Activated naive CD8-positive, alpha-beta T cell (primary cell): Measurements from ENCODE around the gene ARSK.
"Not testable (repeated sequence)": the region's sequence is repeated elsewhere in the genome, so short reads cannot be mapped to it uniquely, and the experiment has no call there.

Experiments used
- H3K27ac Mint-ChIP-seq: one replicate; pipeline ENCODE4 v1.8.0; 2021; ENCODE audit warnings: mixed read lengths
- H3K27me3 Mint-ChIP-seq: one replicate; pipeline ENCODE4 v1.8.0; 2021; ENCODE audit warnings: mixed read lengths
- H3K36me3 Mint-ChIP-seq: one replicate; pipeline ENCODE4 v1.8.0; 2021; ENCODE audit warnings: mixed read lengths
- H3K4me1 Mint-ChIP-seq: one replicate; pipeline ENCODE4 v1.8.0; 2021; ENCODE audit warnings: low read depth, mixed read lengths
- H3K4me3 Mint-ChIP-seq: one replicate; pipeline ENCODE4 v1.8.0; 2021; ENCODE audit warnings: mild to moderate bottlenecking, mixed read lengths
- H3K9me3 Mint-ChIP-seq: one replicate; pipeline ENCODE4 v1.8.0; 2021; ENCODE audit warnings: low read depth, mixed read lengths

ARSK gene

DNA sequence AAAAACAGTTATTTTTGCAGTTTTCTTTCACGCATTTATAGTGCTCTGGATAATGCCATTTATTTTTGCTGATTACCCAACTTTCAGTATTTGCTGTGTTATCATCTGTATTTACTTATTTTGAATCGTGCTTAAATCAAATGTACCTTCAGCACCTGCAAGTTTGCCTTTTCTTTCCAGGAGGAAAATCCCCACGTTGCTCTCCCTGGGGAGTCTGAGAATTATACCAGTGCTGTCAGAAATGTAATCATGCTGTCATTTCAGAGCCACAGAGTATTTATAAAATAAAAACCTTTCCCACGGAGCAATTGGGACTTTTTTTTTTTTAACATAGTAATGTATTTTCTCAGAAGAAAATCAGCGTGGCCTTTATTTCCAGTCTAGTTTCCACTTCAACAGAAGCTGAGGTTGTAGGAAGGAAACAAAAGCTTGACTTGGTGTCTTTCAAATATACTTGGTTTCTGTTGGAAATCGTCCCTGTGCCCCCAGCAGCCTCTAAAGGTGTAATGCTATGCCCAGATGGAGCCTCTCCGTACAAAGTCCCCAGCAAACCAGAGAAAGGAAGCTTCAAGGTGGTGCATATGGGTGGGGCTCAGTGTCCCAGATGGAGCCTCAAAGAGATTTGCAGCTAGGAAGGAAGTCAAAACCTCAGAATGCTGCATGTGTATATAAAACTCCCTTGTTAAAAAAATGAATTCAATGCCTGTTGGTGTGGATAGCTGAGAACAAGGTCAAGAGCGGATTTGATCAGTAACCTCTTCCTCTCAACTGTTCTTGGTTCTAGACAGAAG lies 67.1 kb downstream of the ARSK start:
- no peaks in the 10 kb centered on the region for H3K27me3 Mint-ChIP-seq
- no peaks in the 10 kb centered on the region for H3K36me3 Mint-ChIP-seq
- peak overlapping the region; percentile 92 for H3K27ac Mint-ChIP-seq
- peak overlapping the region; percentile 84 for H3K4me3 Mint-ChIP-seq
- no peaks in the 10 kb centered on the region for H3K9me3 Mint-ChIP-seq
- peaks cover 41% of the 10 kb centered on the region for H3K4me1 Mint-ChIP-seq

DNA sequence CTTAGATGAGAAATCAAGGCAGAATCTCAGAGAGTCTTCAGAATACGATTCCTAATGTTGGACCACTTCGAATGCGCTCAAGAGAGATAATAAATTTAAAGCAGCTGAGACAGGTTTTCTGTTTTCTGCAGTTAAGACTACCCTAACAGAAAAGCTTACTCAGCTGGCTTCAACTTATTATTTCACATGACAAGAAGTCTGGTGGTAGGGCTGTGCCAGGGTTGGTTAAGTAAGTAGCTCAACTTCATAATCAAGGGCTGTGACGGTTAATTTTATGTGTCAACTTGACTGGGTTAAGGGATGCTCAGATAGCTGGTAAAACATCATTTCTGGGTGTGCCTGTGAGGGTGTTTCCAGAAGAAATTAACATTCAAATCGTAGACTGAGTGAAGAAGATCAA lies 68.8 kb downstream of the ARSK start:
- no peaks in the 10 kb centered on the region for H3K9me3 Mint-ChIP-seq
- H3K27me3 Mint-ChIP-seq, result no peaks in the 10 kb centered on the region
- H3K4me3 Mint-ChIP-seq, result no peak overlapping the region
- H3K4me1 Mint-ChIP-seq, result peaks cover 35% of the 10 kb centered on the region
- H3K36me3 Mint-ChIP-seq, result no peaks in the 10 kb centered on the region
- no peak overlapping the region for H3K27ac Mint-ChIP-seq

DNA sequence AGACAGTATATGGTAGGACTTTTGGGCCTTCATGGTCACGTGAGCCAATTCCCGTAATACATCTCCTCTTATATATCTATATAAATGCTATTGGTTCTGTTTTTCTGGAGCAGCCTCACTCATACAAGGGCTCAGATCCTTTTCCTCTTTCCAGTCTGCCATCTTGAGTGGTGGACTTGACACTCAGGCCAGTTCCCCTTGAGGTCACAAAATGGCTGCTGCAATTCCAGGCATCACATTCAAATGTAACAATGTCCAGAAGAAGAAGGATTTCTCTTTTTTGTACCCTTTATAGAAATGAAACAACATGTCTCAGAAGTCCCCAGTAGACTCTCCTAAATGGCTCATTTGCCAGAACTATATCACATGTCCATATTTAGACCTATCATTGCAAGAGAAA lies 69.5 kb downstream of the ARSK start:
- Mint-ChIP-seq H3K4me1 (peaks cover 28% of the 10 kb centered on the region), H3K36me3 (no peaks in the 10 kb centered on the region), H3K9me3 (no peaks in the 10 kb centered on the region), H3K4me3 (no peak overlapping the region), H3K27me3 (no peaks in the 10 kb centered on the region), H3K27ac (no peak overlapping the region)

DNA sequence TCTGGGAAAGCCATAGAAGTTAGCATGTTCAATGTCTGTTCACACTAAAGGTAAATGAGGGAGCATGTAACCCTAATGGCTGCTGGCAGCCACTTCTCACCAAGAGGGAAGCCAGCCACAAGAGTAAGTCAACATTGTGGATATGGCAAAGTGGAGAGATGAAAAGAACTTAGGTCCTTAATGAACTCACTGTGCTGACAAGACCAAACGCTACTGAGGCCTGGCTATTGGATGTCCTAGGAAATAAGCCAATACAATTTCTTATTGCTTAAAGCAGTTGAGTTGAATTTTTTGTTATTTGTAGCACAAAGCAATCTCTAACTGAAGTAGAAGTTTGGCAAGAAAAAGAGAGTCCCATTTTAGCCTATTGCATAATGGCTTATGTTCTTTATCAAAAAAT lies 71.8 kb downstream of the ARSK start:
- no peak overlapping the region for H3K4me3 Mint-ChIP-seq
- no peaks in the 10 kb centered on the region for H3K36me3 Mint-ChIP-seq

DNA sequence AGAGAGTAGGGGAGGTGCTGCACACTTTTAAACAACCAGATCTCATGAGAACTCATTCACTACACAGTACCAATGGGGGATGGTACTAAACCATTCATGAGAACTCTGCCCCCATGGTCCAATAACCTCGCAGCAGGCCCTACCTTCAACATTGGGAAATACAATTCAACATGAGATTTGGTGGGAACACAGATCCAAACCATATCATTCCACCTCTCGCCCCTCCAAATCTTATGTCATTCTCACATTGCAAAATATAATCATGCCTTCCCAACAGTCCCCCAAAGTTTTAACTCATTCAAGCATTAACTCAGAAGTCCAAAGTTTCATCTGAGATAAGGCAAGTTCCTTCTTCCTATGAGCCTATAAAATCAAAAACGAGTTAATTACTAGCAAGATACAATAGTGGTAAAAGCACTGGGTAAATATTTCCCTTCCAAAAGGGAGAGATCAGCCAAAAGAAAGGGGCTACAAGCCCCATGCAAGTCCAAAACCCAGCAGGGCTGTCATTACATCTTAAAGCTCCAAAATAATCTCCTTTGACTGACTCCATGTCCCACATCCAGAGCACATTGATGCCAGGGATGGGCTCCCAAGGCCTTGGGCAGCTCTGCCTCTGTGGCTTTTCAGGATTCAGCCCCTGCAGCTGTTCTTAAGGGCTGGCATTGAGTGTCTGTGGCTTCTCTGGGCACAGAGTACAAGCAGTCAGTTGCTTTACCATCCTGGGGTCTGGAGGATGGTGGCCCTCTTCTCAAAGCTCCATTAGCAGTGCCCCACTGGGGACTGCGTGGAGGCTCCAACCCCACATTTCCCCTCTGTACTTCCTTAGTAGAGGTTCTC lies 73.3 kb downstream of the ARSK start:
- H3K36me3 Mint-ChIP-seq, result no peaks in the 10 kb centered on the region
- H3K4me3 Mint-ChIP-seq, result no peak overlapping the region
- no peaks in the 10 kb centered on the region for H3K27me3 Mint-ChIP-seq
- H3K4me1 Mint-ChIP-seq, result peaks cover 28% of the 10 kb centered on the region
- H3K27ac Mint-ChIP-seq, result no peak overlapping the region
- H3K9me3 Mint-ChIP-seq, result no peaks in the 10 kb centered on the region

More for the DNA sequence above, 71.8 kb downstream of the ARSK start:
- Mint-ChIP-seq H3K27ac (no peak overlapping the region), H3K9me3 (no peaks in the 10 kb centered on the region), H3K27me3 (no peaks in the 10 kb centered on the region), H3K4me1 (peaks cover 28% of the 10 kb centered on the region)

DNA sequence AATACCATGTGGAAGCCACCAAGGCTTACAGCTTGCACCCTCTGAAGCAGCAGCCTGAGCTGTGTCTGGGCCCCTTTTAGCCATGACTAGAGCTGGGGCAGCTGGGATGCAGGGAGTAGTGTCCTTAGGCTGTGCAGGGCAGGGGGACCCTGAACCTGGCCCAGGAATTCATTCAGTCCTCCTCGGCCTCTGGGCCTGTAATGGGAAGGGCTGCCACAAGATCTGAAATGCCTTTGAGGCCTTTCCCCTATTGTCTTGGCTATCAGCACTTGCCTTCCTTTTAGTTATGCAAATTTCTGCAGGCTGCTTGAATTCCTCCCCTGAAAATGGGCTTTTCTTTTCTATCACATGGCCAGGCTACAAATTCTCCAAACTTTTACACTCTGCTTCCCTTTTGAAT lies 74.0 kb downstream of the ARSK start:
- H3K27ac Mint-ChIP-seq, result no peak overlapping the region
- no peaks in the 10 kb centered on the region for H3K27me3 Mint-ChIP-seq
- H3K4me3 Mint-ChIP-seq, result no peak overlapping the region
- no peaks in the 10 kb centered on the region for H3K36me3 Mint-ChIP-seq
- peaks cover 25% of the 10 kb centered on the region for H3K4me1 Mint-ChIP-seq
- H3K9me3 Mint-ChIP-seq, result no peaks in the 10 kb centered on the region

DNA sequence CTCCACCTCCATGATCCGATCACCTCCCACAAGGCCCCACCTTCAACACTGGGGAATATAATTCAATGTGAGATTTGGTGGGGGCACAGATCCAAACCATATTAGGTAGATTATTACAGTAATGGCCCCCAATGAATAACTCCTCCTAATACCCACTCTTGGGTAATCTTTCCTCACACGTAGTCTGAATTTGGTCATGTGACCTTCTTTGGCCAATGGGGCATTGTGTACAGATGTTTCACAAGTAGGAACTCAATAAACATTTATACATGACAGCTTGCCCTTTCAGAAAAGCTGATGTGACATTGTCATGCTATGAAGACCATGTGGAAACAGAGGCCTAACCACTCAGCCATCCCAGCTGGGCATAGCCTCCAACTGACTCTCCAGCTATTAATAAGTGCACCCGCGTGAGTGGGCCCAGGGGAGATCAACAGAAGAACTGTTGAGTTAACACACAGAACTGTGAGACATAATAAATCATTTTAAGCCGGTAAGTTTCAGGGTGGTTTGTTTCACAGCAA lies 75.6 kb downstream of the ARSK start:
- Mint-ChIP-seq H3K27me3 (no peaks in the 10 kb centered on the region), H3K36me3 (no peaks in the 10 kb centered on the region), H3K4me1 (peaks cover 25% of the 10 kb centered on the region), H3K4me3 (no peak overlapping the region), H3K9me3 (no peaks in the 10 kb centered on the region), H3K27ac (peak overlapping the region; percentile 13)

DNA sequence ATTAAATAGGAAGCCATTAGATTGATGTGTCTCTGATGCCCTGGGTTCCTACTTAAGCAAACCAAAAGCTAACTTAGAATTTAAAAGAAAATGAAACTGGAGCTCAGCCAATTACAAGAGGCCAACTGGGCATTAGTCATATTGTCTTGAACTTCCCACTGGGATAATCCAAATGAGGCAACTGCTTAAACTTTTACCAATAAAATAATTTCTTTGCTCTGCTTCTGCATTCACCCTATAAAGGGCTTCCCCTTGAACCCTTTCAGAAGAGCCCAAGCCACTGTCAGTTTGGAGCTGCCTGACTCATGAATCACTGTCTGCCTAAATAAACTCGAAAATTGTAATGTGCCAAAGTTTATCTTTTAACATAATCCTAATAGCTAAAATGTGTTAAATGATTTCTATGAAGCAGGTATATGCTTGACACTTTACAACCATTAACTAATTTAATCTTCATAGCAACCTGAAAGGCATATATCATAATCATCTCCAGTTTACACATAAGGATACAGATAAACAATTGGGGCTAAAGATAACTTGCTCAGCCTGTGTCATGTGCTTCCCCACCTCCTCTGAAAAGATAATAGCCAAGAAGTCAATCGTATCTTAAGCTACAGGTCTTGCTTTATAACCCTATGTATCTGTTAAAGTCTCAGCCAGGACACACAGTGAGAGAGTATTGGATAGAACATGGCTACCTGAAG lies 76.5 kb downstream of the ARSK start:
- Mint-ChIP-seq H3K27me3 (no peaks in the 10 kb centered on the region), H3K4me1 (peaks cover 25% of the 10 kb centered on the region), H3K36me3 (no peaks in the 10 kb centered on the region), H3K27ac (peak overlapping the region; percentile 98), H3K4me3 (peak overlapping the region; percentile 33), H3K9me3 (no peaks in the 10 kb centered on the region)

DNA sequence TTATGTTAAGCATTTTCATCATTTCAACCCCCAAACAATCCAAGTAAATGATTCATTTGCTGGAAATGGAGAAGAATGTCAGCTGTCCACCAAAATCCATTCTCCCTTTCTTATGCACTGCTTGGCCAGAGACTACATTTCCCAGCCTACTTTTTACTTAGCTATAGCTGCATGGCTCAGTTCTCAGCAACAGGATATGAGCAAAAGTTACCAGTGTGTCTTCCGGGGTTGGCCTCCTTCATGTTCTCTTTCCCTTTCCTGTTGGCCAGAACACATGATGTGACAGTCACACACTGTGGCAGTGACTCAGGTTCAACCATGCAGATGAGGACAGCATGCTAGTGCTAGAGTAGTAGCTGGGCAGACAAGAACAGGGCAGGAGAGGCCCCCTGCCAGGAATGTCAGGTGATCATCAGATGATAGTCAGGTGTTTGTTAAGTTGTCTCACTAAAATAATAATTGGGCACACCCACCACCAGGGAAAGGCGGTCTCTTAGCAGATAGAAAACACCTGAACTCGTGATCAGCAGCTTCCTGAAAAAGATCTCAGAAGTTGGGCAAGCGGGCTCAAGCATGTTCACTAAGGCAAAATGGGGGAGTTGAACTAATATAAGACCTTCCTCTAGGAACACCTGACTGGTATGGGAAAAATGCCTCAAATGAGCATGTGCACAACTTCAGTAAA lies 77.2 kb downstream of the ARSK start:
- no peaks in the 10 kb centered on the region for H3K36me3 Mint-ChIP-seq
- no peaks in the 10 kb centered on the region for H3K9me3 Mint-ChIP-seq
- H3K27me3 Mint-ChIP-seq, result no peaks in the 10 kb centered on the region
- H3K4me3 Mint-ChIP-seq, result peak overlapping the region; percentile 33
- H3K4me1 Mint-ChIP-seq, result peaks cover 25% of the 10 kb centered on the region
- peak overlapping the region; percentile 98 for H3K27ac Mint-ChIP-seq

DNA sequence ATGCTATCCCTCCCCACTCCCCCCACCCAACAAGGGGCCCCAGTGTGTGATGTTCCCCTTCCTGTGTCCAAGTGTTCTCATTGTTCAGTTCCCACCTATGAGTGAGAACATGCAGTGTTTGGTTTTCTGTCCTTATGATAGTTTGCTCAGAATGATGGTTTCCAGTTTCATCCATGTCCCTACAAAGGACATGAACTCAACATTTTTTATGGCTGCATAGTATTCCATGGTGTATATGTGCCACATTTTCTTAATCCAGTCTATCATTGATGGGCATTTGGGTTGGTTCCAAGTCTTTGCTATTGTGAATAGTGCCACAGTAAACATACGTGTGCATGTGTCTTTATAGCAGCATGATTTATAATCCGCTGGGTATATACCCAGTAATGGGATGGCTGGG lies 78.0 kb downstream of the ARSK start:
- H3K36me3 Mint-ChIP-seq, H3K27me3 Mint-ChIP-seq, H3K9me3 Mint-ChIP-seq, H3K4me3 Mint-ChIP-seq: not testable (repeated sequence)
- Mint-ChIP-seq H3K4me1 (peaks cover 25% of the 10 kb centered on the region), H3K27ac (peak overlapping the region; percentile 46)

DNA sequence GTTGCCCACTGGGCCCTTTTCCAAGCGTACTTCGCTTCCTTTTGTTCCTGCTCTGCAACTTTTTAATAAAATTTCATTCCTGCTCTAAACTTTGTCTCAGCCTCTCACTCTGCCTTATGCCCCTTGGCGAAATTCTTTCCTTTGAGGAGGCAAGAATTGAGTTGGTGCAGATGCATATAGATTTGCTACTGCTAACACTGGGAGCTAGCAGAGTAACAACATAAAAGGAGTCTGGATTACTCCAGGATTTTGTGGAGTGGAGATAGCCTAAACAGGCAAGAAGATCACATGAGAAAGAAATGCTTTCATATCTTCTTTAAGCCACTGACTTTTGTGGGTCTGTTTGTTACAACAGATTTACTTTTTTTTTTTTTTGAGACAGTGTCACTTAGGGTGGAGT lies 78.8 kb downstream of the ARSK start:
- Mint-ChIP-seq H3K27me3 (peaks cover 2% of the 10 kb centered on the region), H3K4me3 (no peak overlapping the region), H3K4me1 (peaks cover 27% of the 10 kb centered on the region), H3K27ac (no peak overlapping the region), H3K9me3 (no peaks in the 10 kb centered on the region), H3K36me3 (no peaks in the 10 kb centered on the region)

DNA sequence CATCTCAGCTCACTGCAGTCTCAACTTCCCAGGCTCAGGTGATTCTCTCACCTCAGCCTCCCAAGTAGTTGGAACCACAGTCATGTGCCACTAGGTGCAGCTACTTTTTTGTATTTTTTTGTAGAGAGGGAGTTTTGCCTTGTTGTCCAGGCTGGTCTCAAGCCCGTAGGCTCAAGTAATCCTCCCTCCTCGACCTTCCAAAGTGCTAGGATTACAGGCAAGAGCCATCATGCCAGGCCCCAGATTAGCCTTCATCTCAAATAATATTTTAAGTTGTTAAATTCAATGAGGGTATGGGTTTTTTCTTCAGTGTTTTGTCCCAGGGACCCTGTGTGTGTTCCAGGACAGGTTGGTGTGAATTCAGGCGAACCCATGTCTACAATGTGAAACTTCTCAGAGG lies 79.2 kb downstream of the ARSK start:
- no peaks in the 10 kb centered on the region for H3K36me3 Mint-ChIP-seq
- H3K9me3 Mint-ChIP-seq, result no peaks in the 10 kb centered on the region
- H3K27ac Mint-ChIP-seq, result no peak overlapping the region
- H3K4me1 Mint-ChIP-seq, result peaks cover 27% of the 10 kb centered on the region
- peaks cover 2% of the 10 kb centered on the region for H3K27me3 Mint-ChIP-seq
- no peak overlapping the region for H3K4me3 Mint-ChIP-seq

DNA sequence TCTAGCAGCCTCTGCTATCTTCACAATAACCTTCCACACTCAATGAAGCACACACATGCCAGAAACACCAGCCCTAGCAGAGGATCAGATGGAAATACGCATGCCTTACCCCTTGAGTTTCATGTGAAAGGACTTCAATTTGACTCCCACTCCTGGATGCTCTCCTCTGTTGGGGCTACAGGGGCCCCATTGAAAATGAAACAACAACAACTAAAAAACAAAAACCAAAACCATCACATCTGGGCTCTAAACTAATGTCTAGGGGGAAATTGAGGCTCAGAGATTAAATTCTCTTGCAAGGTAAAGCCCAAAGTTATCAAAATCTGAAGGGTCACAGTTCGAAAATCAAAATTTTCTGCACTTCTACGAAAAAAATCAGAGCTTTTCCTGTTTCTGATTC lies 83.7 kb downstream of the ARSK start:
- Mint-ChIP-seq H3K27me3 (peaks cover 3% of the 10 kb centered on the region), H3K27ac (no peak overlapping the region), H3K36me3 (no peaks in the 10 kb centered on the region), H3K4me3 (no peak overlapping the region), H3K4me1 (peaks cover 3% of the 10 kb centered on the region), H3K9me3 (no peaks in the 10 kb centered on the region)

DNA sequence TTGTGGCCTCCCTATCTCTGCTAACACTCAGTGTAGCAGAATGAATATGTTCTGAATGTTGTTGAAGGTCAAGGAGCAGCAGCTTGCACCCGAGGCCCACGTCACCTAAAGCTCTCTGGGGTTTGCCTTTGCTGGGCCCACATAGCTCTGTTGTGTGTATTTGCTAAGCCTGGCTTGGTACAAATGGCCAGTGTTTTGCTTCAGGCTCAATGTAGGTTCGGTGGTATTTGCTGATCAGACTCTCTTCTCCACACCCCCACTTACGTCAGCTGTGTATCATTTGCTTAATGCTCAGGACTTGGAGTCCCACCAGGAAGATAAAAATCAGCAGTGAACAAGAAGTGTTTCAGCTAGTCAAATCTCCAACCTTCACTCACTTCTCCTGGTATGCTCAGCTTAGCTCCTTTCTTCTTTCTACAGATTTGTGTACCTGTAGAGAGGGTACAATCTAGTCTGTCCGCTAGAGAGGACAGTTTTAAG lies 86.9 kb downstream of the ARSK start:
- H3K9me3 Mint-ChIP-seq, result no peaks in the 10 kb centered on the region
- H3K36me3 Mint-ChIP-seq, result no peaks in the 10 kb centered on the region
- no peak overlapping the region for H3K27ac Mint-ChIP-seq
- no peak overlapping the region for H3K4me3 Mint-ChIP-seq
- H3K4me1 Mint-ChIP-seq, result peaks cover 20% of the 10 kb centered on the region
- H3K27me3 Mint-ChIP-seq, result peaks cover 3% of the 10 kb centered on the region
